Activated CD8-positive, alpha-beta memory T cell treated with anti-CD3 and anti-CD28 coated beads, Interleukin-2, amount 50 U/mL, for 24 hours (primary cell): ENCODE results near the gene APBA1.

Source experiments
- DNase-seq: peaks from one replicate; pipeline ENCODE4 v3.0.0-alpha.2; 2020; ENCODE audit errors: extremely low read depth

Gene APBA1

DNA sequence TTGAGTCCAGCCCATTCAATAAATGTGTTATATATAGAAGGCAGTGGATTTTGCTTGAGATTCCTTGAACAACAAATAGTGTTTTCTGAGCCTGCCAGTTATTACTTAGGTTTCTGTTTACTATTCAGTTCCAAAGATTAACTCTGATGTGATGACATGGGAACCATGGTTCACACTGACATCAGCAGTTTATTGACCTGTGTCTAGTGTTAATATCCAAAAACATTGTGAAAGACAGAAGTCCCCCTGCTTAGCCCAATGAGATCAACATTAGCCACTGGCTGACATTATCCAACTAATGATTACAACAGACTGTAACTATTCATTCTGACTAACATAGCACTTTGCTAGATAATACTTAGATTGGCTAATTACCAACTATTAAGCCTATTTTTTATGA lies 14.9 kb downstream of the APBA1 start:
- DNase-seq = no peak

GRCh38 chr9:69655065-69655464 lies 17.1 kb downstream of the APBA1 start:
- DNase-seq = no peak

- no peak for DNase-seq
Measured at GRCh38 chr9:69653261-69653660, 18.9 kb downstream of the APBA1 start.

- DNase-seq = no peak
Measured at GRCh38 chr9:69649566-69650250, 22.5 kb downstream of the APBA1 start.

DNA sequence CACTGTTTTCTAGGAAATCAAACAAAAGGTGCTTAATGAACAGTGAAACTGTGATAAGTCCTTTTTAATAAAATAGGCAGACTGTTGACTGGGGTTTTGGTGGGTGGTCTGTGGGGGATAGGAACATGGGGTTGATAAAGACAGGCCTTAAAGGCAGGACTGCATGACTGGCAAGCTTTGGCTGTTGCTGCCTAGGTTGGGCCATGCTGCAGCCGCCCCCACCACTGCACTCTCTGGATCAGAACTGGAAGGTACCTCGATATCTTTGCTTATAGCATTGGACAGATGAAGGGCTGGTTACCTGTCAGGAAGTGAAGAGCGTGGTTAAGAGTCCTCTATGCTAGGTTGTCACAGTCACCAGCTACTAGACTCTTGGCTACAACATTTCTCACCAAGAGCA lies 24.4 kb downstream of the APBA1 start:
- no peak for DNase-seq

DNA sequence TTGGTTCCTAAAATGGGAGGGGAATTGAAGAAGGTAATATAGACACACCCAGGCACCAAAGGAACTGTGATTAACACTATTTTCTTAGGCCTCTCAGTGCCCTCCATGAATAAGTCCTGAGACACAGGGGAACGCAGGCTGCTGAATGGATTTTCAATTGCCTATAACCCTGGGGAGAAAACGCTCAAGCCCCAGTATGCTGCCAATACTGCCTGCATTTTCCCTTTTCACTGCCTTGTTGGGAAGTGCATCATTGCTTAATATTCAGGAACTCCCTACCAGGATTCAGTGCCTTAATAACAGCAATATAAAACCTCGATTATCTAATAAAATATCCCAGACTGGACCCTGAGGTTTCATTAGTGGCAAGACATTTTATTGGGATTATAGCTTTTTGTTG lies 25.4 kb downstream of the APBA1 start:
- no peak for DNase-seq

GRCh38 chr9:69645488-69645887 lies 26.7 kb downstream of the APBA1 start:
- no peak for DNase-seq

DNA sequence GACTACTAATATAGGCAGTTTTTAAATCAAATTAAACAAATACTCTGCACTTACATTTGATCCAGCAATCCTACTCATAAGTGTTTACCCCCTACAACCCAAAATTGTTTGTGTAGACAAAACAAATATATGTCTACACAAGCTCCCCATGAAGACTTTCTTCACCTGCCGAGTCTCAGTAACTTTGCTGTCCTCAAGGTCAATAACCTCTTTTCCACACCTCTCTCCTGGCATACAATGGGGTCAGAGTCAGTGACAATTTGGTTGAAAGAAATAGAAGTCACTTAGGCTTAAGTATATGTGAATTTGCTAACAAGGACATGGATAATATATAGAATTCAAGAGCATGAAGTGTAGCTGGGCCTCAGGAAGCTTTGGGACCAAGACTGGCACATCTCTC lies 29.1 kb downstream of the APBA1 start:
- no peak for DNase-seq

GRCh38 chr9:69637817-69638200 lies 34.4 kb downstream of the APBA1 start:
- no peak for DNase-seq

DNA sequence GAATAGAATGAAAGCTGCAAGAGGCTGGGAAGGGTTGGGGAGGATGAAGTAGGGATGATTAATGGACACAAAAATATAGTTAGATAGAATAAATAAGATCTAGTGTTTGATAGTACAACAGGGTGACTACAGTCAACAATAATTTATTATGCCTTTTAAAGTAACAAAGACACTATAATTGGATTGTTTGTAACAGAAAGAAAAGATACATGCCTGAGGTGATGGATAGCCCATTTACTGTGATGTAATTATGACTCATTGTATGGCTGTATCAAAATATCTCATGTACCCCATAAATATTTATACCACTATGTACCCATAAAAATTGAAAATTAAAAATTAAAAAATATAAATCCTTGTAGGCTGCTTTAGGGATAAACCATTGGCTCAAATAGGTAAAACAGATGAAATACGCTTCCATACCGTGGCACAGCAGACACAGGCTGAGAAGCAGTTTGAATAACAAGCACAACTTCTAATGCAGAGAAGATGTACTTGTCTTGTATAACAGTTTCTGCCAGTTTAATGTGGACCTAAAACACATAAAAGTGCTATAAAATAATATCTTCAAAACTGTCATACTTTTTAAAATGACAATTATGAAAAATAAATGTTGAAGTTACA lies 34.9 kb downstream of the APBA1 start:
- DNase-seq = no peak

GRCh38 chr9:69633716-69634115 lies 38.5 kb downstream of the APBA1 start:
- DNase-seq = no peak

GRCh38 chr9:69632768-69633167 lies 39.4 kb downstream of the APBA1 start:
- no peak for DNase-seq

DNA sequence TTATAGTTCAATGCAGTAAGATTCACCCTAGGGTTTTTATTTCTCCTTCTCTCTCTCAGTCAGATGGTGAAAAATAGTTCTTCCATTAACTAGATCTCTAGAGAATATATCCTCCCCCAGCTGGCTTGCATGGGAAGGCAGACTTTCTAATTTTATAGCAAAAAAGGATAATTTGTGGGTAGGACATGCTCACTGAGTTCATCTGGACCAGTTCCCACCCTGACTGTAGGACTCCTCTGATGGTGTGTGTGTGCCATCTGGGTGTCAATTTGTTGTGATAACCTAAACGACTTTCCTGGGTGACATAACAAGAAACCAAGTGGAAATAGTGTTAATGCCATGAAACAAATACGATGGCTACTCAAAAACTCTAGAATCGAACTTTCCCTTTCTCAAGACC lies 44.9 kb downstream of the APBA1 start:
- DNase-seq = no peak

- no peak for DNase-seq
Measured at GRCh38 chr9:69623276-69623675, 48.9 kb downstream of the APBA1 start.

DNA sequence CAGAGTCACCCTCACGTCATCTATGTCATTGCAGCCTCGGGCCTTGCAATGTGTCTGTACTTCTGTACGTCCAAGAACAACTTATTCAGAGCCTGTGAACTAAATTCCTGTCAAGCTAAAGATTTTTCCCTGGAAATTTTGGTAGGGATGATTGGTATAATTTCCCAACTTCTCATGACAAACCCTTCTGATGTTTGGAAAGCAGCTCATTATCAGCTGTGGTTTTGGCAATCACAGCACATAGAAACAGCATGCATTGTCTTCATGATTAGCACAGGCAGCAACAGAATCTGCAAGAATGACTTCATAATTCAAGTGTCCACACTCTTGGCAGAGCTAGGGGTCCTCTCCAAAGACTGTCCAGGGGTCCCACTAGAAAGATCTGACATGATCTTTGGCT lies 49.5 kb downstream of the APBA1 start:
- no peak for DNase-seq

GRCh38 chr9:69621730-69622460 lies 50.3 kb downstream of the APBA1 start:
- DNase-seq = no peak

- DNase-seq = no peak
Measured at GRCh38 chr9:69620731-69621130, 51.4 kb downstream of the APBA1 start.

GRCh38 chr9:69619233-69619632 lies 52.9 kb downstream of the APBA1 start:
- no peak for DNase-seq

DNA sequence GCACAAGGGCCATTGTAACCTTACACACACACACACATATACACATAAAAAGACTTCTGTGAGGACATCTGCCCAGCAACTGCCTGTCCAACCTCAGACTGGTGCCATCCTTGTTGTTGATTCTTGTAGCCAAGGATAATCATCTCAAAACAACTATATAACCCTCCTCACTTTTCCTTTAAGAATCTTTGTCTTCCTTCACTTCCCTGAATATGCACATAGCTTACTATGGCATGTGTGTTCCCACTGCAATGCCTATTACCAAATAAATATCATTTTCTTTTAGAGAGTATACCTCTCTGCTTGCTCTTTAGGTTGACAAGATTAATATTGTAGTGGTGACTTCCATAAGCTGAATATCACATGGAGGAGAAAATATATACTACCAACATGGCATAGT lies 55.2 kb downstream of the APBA1 start:
- no peak for DNase-seq

GRCh38 chr9:69615880-69616279 lies 56.3 kb downstream of the APBA1 start:
- no peak for DNase-seq

DNA sequence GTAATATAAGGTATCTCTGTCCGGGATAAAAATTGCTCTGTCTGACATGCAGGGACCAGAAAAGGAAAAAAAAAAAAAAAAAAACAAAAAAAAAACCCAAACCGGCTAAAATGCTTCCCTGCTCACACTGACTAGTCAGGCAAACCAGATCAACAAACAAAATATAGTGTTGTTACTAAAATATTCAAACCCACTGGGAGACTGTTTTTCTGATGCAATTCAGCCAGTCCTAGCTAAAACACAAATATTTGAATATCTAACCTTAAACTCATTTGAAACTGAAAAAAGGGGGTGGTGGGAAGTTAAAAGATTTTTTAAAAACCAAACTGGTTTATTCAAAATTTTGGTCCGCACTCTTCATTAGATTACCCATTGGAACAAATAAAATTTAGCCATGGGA lies 61.0 kb downstream of the APBA1 start:
- no peak for DNase-seq

DNA sequence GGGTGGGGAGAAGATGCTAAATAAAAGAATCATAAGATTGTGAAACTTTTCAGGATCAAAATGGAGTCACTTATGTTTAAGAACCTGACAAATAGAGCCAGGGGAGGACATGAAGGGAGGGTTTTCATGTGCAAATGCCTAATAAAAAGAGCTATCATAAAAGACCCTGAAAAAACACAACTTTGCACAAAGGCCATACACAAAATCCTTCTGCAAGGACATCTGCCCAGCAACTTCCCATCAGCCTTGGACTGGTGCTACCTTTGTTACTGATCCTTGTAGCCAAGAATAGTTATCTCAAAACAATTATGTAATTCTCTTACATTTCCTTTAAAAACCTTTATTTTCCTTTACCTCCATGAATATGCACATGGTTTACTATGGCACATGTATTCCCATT lies 63.0 kb downstream of the APBA1 start:
- DNase-seq = no peak

GRCh38 chr9:69606089-69606488 lies 66.1 kb downstream of the APBA1 start:
- no peak for DNase-seq
